Aorta (tissue), 5 donors: ENCODE data around the gene ADAD2. TPM values are rescaled to one million over a fixed set of nuclear protein-coding genes. Genes with fewer than 3 reads are reported as not detected.
A peak's percentile ranks its signal among the peaks of the same experiment; 100 is the strongest.

ENCODE experiments used
- ATAC-seq: fragments of 200-7000 bp; cut with Tn5 transposase; one replicate; pipeline ENCODE4 v1.9.1; 2022; ENCODE audit warnings: moderate library complexity; ENCODE audit not compliant: low FRiP score
- DNase-seq, 2 donors: peaks; one replicate each; pipeline ENCODE4 v3.0.0-alpha.2; 2020
- H3K27ac ChIP-seq, 2 donors: one replicate each; pipeline ENCODE4 v1.5.1; 2013; ENCODE audit warnings: low read length in 2 of 2, mild to moderate bottlenecking in 2 of 2, moderate library complexity in 2 of 2, control low read depth in 1 of 2, inconsistent platforms in 1 of 2, low read depth in 1 of 2
- H3K27me3 ChIP-seq, 2 donors: one replicate each; pipeline ENCODE4 v1.6.1; 2013; ENCODE audit warnings: control low read depth in 1 of 2, low read length in 1 of 2, mild to moderate bottlenecking in 1 of 2, moderate library complexity in 1 of 2; ENCODE audit not compliant: insufficient read depth in 2 of 2, control insufficient read depth in 1 of 2
- H3K36me3 ChIP-seq, 2 donors: one replicate each; pipeline ENCODE4 v1.6.1; 2013; ENCODE audit warnings: control low read depth in 1 of 2, low read length in 1 of 2, mild to moderate bottlenecking in 1 of 2; ENCODE audit not compliant: insufficient read depth in 2 of 2, control insufficient read depth in 1 of 2
- H3K4me1 ChIP-seq, 2 donors: one replicate each; pipeline ENCODE4 v1.6.1; 2013; ENCODE audit warnings: low read length in 2 of 2, control low read depth in 1 of 2, mild to moderate bottlenecking in 1 of 2, moderate library complexity in 1 of 2; ENCODE audit not compliant: insufficient read depth in 2 of 2, control insufficient read depth in 1 of 2
- H3K4me3 ChIP-seq, 2 donors: one replicate each; pipeline ENCODE4 v1.5.1; 2013; ENCODE audit warnings: low read length in 2 of 2, control low read depth in 1 of 2, mild to moderate bottlenecking in 1 of 2
- H3K9me3 ChIP-seq: one replicate; pipeline ENCODE4 v1.6.1; 2013; ENCODE audit warnings: mild to moderate bottlenecking, low read length; ENCODE audit not compliant: control insufficient read depth
- WGBS, 2 donors: extraction: QIAGEN DNeasy Blood & Tissue Kit; methylation state at CpG; one replicate each; pipeline ENCODE4 v1.1.7; 2013; 5-methylcytosine and 5-hydroxymethylcytosine counted together
- intact Hi-C, 2 donors: fragments of 100-400 bp; cut with DNase I; formaldehyde crosslinking; loops; one replicate each; pipeline versions ENCODE4 v1.14.2 to v1.15.0; 2022
- long read RNA-seq, 2 donors: library from polyadenylated mRNA; unstranded; transcript quantifications; one replicate each; pipeline ENCODE4 v2.0.0, GENCODE V29; 2020 to 2021
- polyA plus RNA-seq, 2 donors: library from polyadenylated mRNA; stranded (reverse); fragments of 200-250 nt; gene quantifications; one replicate each; pipeline ENCODE4 v1.2.3, GENCODE V29; 2013
- total RNA-seq, 2 donors: library from RNA; stranded (reverse); fragmentation: NEBNext Ultra II Directional; extraction: Animal tissue kit (Norgen Biotek cat#: 25700); gene quantifications; one replicate each; pipeline ENCODE4 v1.2.1, GENCODE V29; 2021
- donor health status: healthy with polysubstance abuse.
- donor health status: Bipolar disorder and iron deficiency.
- donor health status: DM: no; HTN: no; CAD: no.
- donor health status: DM: no; HTN: no; CAD: no.
- donor health status: DM: yes; HTN: yes; CAD: no.

ADAD2 gene
- total RNA-seq (under 1 TPM in 1 of 2 donors, not detected in 1; 0.33 TPM), polyA plus RNA-seq (1 to 10 TPM in 1 of 2 donors, not detected in 1; 1.0 TPM)
- long read RNA-seq, donor 1, result 0 reads
- long read RNA-seq, donor 2, result 0 reads

DNA sequence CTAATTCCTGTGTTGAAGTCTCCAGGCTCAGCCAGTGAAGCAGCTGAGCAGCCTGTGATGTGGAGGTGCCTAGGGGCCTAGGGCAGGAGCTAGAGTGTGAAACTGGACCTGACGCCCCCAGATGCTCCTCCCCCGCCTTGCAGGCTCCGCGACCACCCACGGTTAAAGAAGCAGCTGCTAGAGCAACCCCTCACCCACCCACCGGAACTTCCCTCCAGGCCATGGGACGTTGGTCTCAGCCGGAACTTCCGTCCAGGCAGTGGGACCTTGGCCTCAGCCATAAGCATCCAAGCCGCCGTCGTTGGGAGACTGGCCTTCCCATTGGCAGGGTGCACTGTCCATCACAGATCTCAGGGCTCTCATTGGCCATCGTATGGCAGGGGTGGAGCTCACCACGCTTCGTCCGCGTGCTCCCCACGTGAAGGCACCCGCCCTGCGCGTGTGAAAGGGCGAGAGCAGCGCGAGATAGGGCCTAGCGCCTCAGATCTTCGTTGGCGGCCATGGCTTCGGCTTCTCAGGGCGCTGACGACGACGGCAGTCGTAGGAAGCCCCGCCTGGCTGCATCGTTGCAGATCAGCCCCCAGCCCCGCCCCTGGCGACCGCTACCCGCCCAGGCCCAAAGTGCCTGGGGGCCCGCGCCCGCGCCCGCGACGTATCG, at the start of gene ADAD2:
Gene ADAD2 (plus strand): TSS at position 427 of the 658 bp plus-strand sequence. CDS start 74 bp downstream, at position 501.
- no peaks in the 10 kb centered on the region for H3K4me1 ChIP-seq
- no peaks in the 10 kb centered on the region for H3K9me3 ChIP-seq
- H3K36me3 ChIP-seq, result no peaks in the 10 kb centered on the region
- H3K27ac ChIP-seq, result no peak within 1 kb of the TSS
- intact Hi-C loops, result no loop called here
- DNase-seq (no peak), ATAC-seq (no peak)
- WGBS, 2 donors, result 86 to 88% methylated on average over 47 of the region's 47 CpGs
- H3K4me3 ChIP-seq, result no peak within 1 kb of the TSS
- no peaks in the 10 kb centered on the region for H3K27me3 ChIP-seq

DNA sequence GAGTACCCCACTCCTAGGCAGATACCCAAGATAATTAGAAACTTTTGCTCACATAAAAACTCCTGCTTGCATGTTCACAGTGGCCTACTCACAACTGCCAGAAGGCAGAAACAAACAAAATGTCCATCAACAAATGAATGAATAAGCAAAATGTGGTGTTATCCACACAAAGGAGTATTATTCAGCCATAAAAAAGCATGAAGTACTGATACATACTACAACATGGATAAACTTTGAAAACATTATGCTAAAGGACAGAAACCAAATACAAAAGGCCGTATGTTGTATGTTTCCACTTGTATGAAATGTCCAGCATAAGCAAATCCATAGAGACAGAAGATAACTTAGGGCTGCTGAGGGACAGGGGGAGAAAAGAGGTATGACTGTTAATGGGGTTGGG, 47.9 kb upstream of the ADAD2 start:
- intact Hi-C loops, result no loop called here
- no peaks in the 10 kb centered on the region for H3K27me3 ChIP-seq
- 94 to 100% methylated on average over 1 of the region's 1 CpG for WGBS, 2 donors
- no peaks in the 10 kb centered on the region for H3K4me1 ChIP-seq
- no peaks in the 10 kb centered on the region for H3K9me3 ChIP-seq
- no peak overlapping the region for H3K27ac ChIP-seq
- H3K36me3 ChIP-seq, result no peaks in the 10 kb centered on the region
- H3K4me3 ChIP-seq, result no peak overlapping the region
- DNase-seq, result no peak
- no peak for ATAC-seq

DNA sequence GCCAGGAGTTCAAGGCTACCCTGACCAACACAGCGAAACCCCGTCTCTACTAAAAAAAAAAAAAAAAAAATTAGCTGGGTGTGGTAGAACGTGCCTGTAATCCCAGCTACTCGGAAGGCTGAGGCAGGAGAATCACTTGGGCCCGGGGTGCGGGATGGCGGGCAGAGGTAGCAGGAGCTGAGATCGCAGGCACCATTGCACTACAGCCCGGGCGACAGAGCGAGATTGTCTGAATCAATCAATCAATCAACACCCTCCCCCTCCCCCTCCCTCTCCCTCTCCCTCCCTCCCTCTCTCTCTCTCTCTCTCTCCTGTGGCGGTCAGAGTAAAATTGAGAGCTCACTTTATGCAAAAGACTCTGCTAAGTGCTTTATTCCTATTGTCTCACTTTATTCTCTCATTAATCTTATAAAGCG, 47.2 kb upstream of the ADAD2 start:
- intact Hi-C loops, result no loop called here
- H3K27ac ChIP-seq, result no peak overlapping the region
- no peaks in the 10 kb centered on the region for H3K27me3 ChIP-seq
- no peaks in the 10 kb centered on the region for H3K36me3 ChIP-seq
- DNase-seq, result no peak
- no peaks in the 10 kb centered on the region for H3K9me3 ChIP-seq
- no peak for ATAC-seq
- 30 to 36% methylated on average over 10 to 13 of the region's 13 CpGs for WGBS, 2 donors
- H3K4me3 ChIP-seq, result peak overlapping the region in 1 of 2 donors; percentile 89
- no peaks in the 10 kb centered on the region for H3K4me1 ChIP-seq

- H3K4me1 ChIP-seq, result no peaks in the 10 kb centered on the region
- no peaks in the 10 kb centered on the region for H3K27me3 ChIP-seq
- ATAC-seq (peak; percentile 45), DNase-seq (peak; percentile 57 to 77)
- WGBS, 2 donors, result 1% methylated on average over 29 to 39 of the region's 39 CpGs
- H3K4me3 ChIP-seq, result peak overlapping the region; percentile 67 to 89
- H3K9me3 ChIP-seq, result no peaks in the 10 kb centered on the region
- intact Hi-C loops, result no loop called here
- no peaks in the 10 kb centered on the region for H3K36me3 ChIP-seq
- no peak overlapping the region for H3K27ac ChIP-seq
Measured at GRCh38 chr16:84144209-84144858, 46.6 kb upstream of the ADAD2 start.

GRCh38 chr16:84144859-84145639, 45.9 kb upstream of the ADAD2 start, which contains the start of the genes DNAAF1 and HSDL1:
DNAAF1 (plus strand) TSS chr16:84145308; CDS start chr16:84145441, 133 bp downstream.
HSDL1 (minus strand) TSS chr16:84145177; CDS start chr16:84131321, 13,856 bp downstream.
- DNase-seq, result peak; percentile 92 to 97
- Histone ChIP-seq H3K27me3 (no peaks in the 10 kb centered on the region), H3K36me3 (no peaks in the 10 kb centered on the region), H3K27ac (no peak within 1 kb of the TSS), H3K4me1 (no peaks in the 10 kb centered on the region), H3K4me3 (peak within 1 kb of the TSS; percentile 67 to 89), H3K9me3 (no peaks in the 10 kb centered on the region)
- ATAC-seq, result peak; percentile 96
- WGBS, 2 donors, result 0 to 1% methylated on average over 50 to 89 of the region's 89 CpGs
- intact Hi-C loops, result no loop called here

GRCh38 chr16:84150926-84151325, 40.0 kb upstream of the ADAD2 start:
- intact Hi-C loops, result no loop called here
- Histone ChIP-seq H3K4me3 (no peak overlapping the region), H3K9me3 (no peaks in the 10 kb centered on the region), H3K27ac (no peak overlapping the region), H3K27me3 (no peaks in the 10 kb centered on the region), H3K4me1 (no peaks in the 10 kb centered on the region), H3K36me3 (no peaks in the 10 kb centered on the region)
- WGBS, 2 donors, result 71 to 72% methylated on average over 3 of the region's 3 CpGs
- ATAC-seq (no peak), DNase-seq (no peak)

GRCh38 chr16:84153660-84154214, 37.2 kb upstream of the ADAD2 start:
- H3K27ac ChIP-seq, result no peak overlapping the region
- WGBS, 2 donors, result 57 to 58% methylated on average over 8 of the region's 8 CpGs
- ATAC-seq, result no peak

GRCh38 chr16:84155226-84155625, 35.7 kb upstream of the ADAD2 start:
- no peak for ATAC-seq
- Histone ChIP-seq H3K36me3 (no peaks in the 10 kb centered on the region), H3K4me3 (no peak overlapping the region), H3K4me1 (no peaks in the 10 kb centered on the region), H3K27me3 (no peaks in the 10 kb centered on the region), H3K9me3 (no peaks in the 10 kb centered on the region), H3K27ac (no peak overlapping the region)
- 94 to 97% methylated on average over 4 of the region's 4 CpGs for WGBS, 2 donors
- intact Hi-C loops, result no loop called here
- DNase-seq, result no peak

More at GRCh38 chr16:84153660-84154214, 37.2 kb upstream of the ADAD2 start:
- Histone ChIP-seq H3K4me1 (no peaks in the 10 kb centered on the region), H3K9me3 (no peaks in the 10 kb centered on the region), H3K4me3 (no peak overlapping the region), H3K36me3 (no peaks in the 10 kb centered on the region), H3K27me3 (no peaks in the 10 kb centered on the region)
- DNase-seq, result no peak
- intact Hi-C loops, result no loop called here
